AML-193 (cell line): ENCODE results near the gene SUB1.

Experiments used
- DNase-seq, 2 experiments: peaks; one replicate each; lab custom pipeline; 2025; lab: John Stamatoyannopoulos, UW

SUB1 gene

DNA sequence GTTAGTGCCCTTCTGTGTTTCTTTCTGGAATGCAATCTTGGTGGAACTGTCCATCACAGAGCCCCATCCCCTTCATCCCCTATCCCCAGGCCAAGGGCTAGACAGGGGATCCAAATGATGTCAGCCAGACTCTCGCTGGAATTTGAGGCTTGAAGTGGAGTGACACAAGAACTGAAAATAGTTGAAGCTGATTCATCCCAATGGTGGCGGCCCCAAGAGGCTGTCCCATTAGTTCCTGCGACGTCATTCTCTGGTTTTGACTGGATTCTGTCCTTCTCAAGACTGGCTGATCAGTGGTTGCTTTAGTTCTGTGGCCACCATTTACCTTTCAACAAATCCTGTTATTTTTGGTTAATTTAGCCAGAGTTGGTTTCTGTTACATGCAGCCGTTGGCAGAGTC, 59.9 kb downstream of the SUB1 start:
- no peak for DNase-seq

DNA sequence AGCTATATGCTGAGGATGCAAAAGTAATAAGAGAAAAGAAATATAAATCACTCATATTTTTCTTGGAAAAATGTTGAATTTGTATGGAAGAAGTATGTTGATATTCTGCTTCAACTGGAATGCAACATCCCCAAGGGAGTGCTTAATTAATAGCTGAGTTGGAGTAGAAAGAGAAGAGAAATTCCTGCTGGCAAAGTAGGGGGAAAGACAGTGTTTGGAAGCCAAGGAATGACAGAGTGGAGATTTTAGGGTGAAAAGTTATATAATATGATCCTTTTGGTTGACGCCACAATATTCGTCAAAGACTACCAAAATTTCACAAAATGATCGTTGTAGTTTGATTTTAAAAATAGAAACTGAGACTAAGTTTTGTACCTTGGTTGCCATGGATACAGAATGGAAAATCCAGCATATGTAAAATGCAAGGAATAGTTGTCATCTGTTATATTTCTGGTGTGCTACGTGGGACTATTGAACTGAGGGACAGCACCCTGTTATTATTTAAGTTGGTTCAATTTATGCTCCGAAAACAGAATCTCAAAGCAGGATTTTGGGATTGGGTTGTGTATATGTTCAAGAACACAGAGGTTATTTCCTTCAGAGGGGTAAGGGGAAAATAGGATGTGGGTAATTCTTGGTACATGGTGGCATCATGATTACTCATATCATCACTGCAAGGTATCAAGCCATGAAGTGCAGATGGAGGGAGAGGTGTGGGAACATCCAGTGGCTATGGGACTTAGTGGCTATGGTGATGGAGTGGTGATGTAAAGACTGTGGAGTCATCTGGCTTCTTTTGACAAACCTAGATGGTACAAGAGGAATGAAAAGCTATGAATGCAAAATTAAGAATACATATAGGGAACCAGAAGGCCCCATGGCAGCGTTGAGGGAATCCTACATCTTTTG, 61.0 kb downstream of the SUB1 start:
- no peak for DNase-seq

DNA sequence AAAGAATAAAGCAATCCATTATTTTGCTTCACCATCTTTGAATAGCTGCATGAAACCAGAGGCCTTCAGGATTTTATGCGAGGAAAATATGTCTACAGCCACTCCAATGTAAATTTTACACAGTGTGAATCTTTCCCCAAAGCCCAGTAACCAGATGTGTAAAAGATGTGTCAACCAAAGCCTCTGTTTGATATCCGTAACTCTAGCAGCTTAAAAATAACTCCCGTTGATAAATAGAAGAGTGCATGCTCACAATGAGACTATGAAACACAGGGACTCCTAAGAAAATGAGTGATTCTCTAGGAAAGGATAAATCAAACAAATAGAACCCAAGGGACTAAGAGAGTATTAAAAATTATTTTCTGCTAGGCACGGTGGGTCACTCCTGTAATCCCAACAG, 65.7 kb downstream of the SUB1 start:
- no peak for DNase-seq

DNA sequence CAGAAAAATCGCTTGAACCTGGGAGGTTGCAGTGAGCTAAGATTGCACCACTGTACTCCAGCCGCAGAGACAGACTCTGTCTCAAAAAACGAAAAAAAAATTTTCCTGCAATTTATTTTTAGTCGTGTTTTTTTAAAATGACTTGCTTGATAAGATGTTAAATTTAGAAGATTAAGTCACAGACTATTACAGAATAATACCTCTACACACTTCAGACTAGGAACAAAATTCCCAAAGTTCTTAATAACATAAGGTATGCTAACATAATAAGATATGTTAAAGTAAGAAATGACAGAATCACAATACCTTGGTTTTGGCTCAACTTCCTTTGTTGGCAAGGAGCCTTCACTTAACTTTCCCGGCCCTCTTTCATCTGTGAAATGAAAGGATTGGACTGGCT, 66.3 kb downstream of the SUB1 start:
- DNase-seq = no peak
